Caco-2 (cell line): ENCODE data around the gene AOPEP. TPM values are rescaled to one million over a fixed set of nuclear protein-coding genes. Genes with fewer than 3 reads are reported as not detected.
A peak's percentile ranks its signal among the peaks of the same experiment; 100 is the strongest.

ENCODE experiments used
- BruUV-seq: library from RNA; stranded (reverse); fragments of 400-500 nt; replicated peaks from 2 replicates; lab custom pipeline; 2021; lab: Mats Ljungman, UMichigan
- CTCF ChIA-PET: fragments of 300-600 bp; sonication (Branson Sonifier 250); formaldehyde crosslinking; loops from one replicate; lab custom pipeline; 2022; ENCODE audit warnings: antibody characterized with exemption; lab: Charles Lee
- POLR2A ChIA-PET: fragments of 300-600 bp; sonication (Branson Sonifier 250); formaldehyde crosslinking; loops from one replicate; lab custom pipeline; 2022; ENCODE audit warnings: antibody characterized with exemption; lab: Charles Lee
- DNase-seq, 2 experiments: peaks; one replicate each; pipeline versions ENCODE4 v3.0.0 to v3.0.0-alpha.2; 2020 to 2022
- H3K27me3 ChIP-seq: replicated peaks from 2 replicates; pipeline ENCODE4 v1.6.0; 2011; ENCODE audit warnings: low read length; ENCODE audit not compliant: control insufficient read depth, insufficient read depth
- H3K36me3 ChIP-seq: 2 replicates; pipeline ENCODE4 v1.5.1; 2011; ENCODE audit warnings: low read length; ENCODE audit not compliant: control insufficient read depth, insufficient read depth
- H3K4me1 ChIP-seq: fragments of 250-450 bp; sonication (Bioruptor Pico); 2 replicates; pipeline ENCODE4 v1.5.1; 2020; ENCODE audit warnings: mild to moderate bottlenecking
- H3K4me3 ChIP-seq: 2 replicates; pipeline ENCODE4 v1.5.1; 2011; ENCODE audit warnings: low read depth, mild to moderate bottlenecking, control low read depth, low read length
- H3K9me3 ChIP-seq: fragments of 250-450 bp; sonication (Bioruptor Pico); 2 replicates; pipeline ENCODE4 v1.5.1; 2020; ENCODE audit warnings: mild to moderate bottlenecking, moderate library complexity
- H3K27ac Mint-ChIP-seq: one replicate; pipeline ENCODE4 v1.8.0; 2022; ENCODE audit warnings: mixed read lengths; ENCODE audit not compliant: unreplicated experiment
- H3K27me3 Mint-ChIP-seq: one replicate; pipeline ENCODE4 v1.8.0; 2022; ENCODE audit warnings: mixed read lengths; ENCODE audit not compliant: insufficient read depth, unreplicated experiment
- H3K36me3 Mint-ChIP-seq: one replicate; pipeline ENCODE4 v1.8.0; 2022; ENCODE audit warnings: mild to moderate bottlenecking, mixed read lengths; ENCODE audit not compliant: insufficient read depth, unreplicated experiment
- H3K4me1 Mint-ChIP-seq: one replicate; pipeline ENCODE4 v1.8.0; 2022; ENCODE audit warnings: low read depth, mixed read lengths; ENCODE audit not compliant: unreplicated experiment
- H3K4me3 Mint-ChIP-seq: one replicate; pipeline ENCODE4 v1.8.0; 2022; ENCODE audit warnings: mild to moderate bottlenecking, moderate library complexity, mixed read lengths; ENCODE audit not compliant: unreplicated experiment
- H3K9me3 Mint-ChIP-seq: one replicate; pipeline ENCODE4 v1.8.0; 2022; ENCODE audit warnings: mixed read lengths; ENCODE audit not compliant: unreplicated experiment
- intact Hi-C: fragments of 100-400 bp; cut with micrococcal nuclease; formaldehyde crosslinking; loops from one replicate; pipeline ENCODE4 v1.10.0; 2022; ENCODE audit not compliant: unreplicated experiment
- total RNA-seq: library from RNA; stranded (reverse); gene quantifications from 2 replicates; pipeline ENCODE4 v1.2.3, GENCODE V29; 2022
- TF ChIP-seq, protein P1 (sequence below), 2 experiments: fragments of 200-600 bp in 1 of 2; IDR thresholded peaks; 1 replicate in 1 of 2; 2 replicates in 1 of 2; pipeline versions ENCODE4 v1.5.1 to v1.8.0; 2011 to 2022; ENCODE audit warnings: antibody characterized with exemption in 1 of 2, control low read depth in 1 of 2, inconsistent platforms in 1 of 2, low read depth in 1 of 2, low read length in 1 of 2, mild to moderate bottlenecking in 1 of 2, moderate library complexity in 1 of 2; ENCODE audit not compliant: insufficient read depth in 1 of 2, severe bottlenecking in 1 of 2, unreplicated experiment in 1 of 2

The AOPEP gene
- total RNA-seq, 1 experiment from 2014 or later = 63.3 TPM

DNA sequence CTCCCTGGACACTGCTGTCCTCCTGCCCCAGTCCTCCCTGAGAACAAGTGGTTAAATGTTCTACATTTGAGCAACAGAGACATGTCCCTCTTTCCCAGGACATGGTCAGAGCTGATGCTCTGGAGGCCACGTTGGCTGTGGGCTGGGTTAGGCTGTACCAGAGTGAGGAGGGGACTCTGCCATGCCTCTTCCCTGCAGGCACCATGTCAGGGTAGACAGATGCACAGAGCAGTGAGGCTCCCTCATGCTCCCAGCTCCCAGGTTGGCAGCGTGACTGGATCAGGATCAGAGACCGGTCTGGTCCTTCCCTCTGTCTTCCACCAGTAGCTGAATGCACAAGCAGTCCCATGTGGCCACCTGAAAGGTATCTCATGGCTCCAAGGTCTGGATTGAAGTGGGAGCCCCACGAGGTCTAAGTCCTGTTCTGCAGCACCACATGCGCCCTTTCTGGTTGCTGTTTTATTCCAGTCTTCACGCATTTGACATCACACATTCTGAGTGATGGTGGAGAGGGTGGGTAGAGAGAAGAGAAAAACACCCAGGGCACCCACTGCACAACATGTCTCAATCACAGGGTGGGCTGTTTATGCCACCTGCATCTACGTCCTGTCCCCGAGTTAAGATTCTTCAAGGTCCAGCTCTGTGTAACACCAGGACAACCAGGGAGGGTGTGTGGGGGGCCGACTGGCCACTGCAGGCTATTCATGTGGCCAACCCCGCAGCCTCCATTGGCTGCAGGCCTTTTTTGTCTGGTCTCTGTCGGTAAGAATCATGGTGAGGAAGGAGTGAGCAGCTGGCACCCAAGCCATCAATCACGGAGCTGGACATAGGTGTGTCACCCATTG is 386.2 kb downstream of the AOPEP start:
- H3K27ac Mint-ChIP-seq = no peak overlapping the region
- H3K36me3 Mint-ChIP-seq = peaks cover 41% of the 10 kb centered on the region
- H3K4me3 Mint-ChIP-seq = no peak overlapping the region
- BruUV-seq = no TSS peak
- POLR2A ChIA-PET = no interaction called here
- no peaks in the 10 kb centered on the region for H3K4me1 Mint-ChIP-seq
- no peaks in the 10 kb centered on the region for H3K9me3 ChIP-seq
- CTCF ChIA-PET = no interaction called here
- TF ChIP-seq, protein P1, sequence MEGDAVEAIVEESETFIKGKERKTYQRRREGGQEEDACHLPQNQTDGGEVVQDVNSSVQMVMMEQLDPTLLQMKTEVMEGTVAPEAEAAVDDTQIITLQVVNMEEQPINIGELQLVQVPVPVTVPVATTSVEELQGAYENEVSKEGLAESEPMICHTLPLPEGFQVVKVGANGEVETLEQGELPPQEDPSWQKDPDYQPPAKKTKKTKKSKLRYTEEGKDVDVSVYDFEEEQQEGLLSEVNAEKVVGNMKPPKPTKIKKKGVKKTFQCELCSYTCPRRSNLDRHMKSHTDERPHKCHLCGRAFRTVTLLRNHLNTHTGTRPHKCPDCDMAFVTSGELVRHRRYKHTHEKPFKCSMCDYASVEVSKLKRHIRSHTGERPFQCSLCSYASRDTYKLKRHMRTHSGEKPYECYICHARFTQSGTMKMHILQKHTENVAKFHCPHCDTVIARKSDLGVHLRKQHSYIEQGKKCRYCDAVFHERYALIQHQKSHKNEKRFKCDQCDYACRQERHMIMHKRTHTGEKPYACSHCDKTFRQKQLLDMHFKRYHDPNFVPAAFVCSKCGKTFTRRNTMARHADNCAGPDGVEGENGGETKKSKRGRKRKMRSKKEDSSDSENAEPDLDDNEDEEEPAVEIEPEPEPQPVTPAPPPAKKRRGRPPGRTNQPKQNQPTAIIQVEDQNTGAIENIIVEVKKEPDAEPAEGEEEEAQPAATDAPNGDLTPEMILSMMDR (IDR thresholded peaks at IDR 0.05; ENCODE audit: insufficient read depth in 1 of 2, low read depth in 1 of 2, low read length in 1 of 2, severe bottlenecking in 1 of 2, unreplicated experiment in 1 of 2) = no peak
- no peaks in the 10 kb centered on the region for H3K27me3 Mint-ChIP-seq
- H3K4me1 ChIP-seq = no peaks in the 10 kb centered on the region
- no peak overlapping the region for H3K4me3 ChIP-seq
- intact Hi-C loops = no loop called here
- H3K36me3 ChIP-seq = peaks cover 2% of the 10 kb centered on the region; the same call in 1 of the 2 replicates
- no peak for DNase-seq
- no peaks in the 10 kb centered on the region for H3K27me3 ChIP-seq
- H3K9me3 Mint-ChIP-seq = no peaks in the 10 kb centered on the region

DNA sequence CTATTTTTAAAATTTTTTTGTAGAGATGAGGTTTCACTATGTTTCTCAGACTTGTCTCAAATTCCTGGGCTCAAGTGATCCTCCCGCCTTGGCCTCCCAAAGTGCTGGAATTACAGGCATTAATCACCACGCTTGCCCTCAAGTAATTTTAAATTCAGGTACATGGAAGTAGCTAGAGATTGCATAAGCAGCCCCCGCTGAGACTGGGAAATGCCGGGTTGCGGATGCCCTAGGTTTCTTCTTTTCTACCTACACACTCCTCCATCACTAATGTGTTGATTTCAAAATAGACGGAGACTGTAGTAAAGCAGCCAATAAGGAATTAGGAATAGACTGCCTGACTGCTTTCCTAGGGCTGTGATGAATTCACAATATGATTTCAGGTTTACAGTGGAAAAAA is 388.6 kb downstream of the AOPEP start:
- no TSS peak for BruUV-seq
- POLR2A ChIA-PET = no interaction called here
- CTCF ChIA-PET = no interaction called here
- no peaks in the 10 kb centered on the region for H3K9me3 Mint-ChIP-seq
- peaks cover 2% of the 10 kb centered on the region; the same call in 1 of the 2 replicates for H3K36me3 ChIP-seq
- H3K4me1 Mint-ChIP-seq = no peaks in the 10 kb centered on the region
- TF ChIP-seq, protein P1 (IDR thresholded peaks at IDR 0.05; ENCODE audit: insufficient read depth in 1 of 2, low read depth in 1 of 2, low read length in 1 of 2, severe bottlenecking in 1 of 2, unreplicated experiment in 1 of 2) = no peak
- no peak for DNase-seq
- no peak overlapping the region for H3K4me3 Mint-ChIP-seq
- no peaks in the 10 kb centered on the region for H3K27me3 ChIP-seq
- H3K9me3 ChIP-seq = no peaks in the 10 kb centered on the region
- peaks cover 26% of the 10 kb centered on the region for H3K36me3 Mint-ChIP-seq
- H3K4me3 ChIP-seq = no peak overlapping the region
- no peaks in the 10 kb centered on the region for H3K27me3 Mint-ChIP-seq
- intact Hi-C loops = no loop called here
- H3K27ac Mint-ChIP-seq = no peak overlapping the region
- H3K4me1 ChIP-seq = no peaks in the 10 kb centered on the region

DNA sequence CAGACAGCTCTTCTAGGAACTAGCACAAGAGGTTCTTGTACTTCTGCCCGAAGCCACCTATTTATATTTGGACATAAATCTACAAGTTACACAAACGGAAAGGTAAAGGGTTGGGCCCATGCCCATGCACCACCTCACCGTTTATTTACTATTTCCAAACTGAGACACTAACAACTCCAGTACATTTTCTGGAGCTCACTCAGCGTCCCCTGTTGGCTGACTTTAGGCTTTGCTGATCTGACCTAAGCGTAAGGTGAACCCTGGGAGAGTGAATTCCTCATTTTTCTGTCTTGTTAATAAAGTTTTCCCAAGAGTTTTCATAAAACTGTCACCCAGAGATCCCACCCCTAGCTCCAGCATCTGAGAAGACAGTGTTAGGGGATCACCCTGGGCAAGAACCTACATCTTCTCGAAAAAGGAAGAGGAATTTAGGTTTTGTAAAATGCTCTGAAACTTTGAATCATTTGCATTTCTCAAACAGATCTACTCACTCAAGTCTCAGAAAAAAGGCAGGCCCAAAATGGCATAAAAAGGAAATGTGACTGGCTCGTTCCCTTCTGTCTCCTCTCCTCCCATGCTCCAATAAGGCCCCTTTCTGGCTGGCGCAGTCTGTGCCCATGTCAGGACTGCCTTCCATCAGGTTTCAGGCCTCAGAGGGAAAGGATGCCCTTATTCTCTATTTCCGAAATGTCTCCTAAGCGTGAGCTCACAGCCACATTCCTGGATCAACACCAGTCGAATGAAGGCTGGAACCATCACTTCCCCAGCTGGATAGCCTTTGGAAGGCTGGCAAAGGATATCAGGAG is 389.7 kb downstream of the AOPEP start:
- Histone ChIP-seq H3K4me1 (no peaks in the 10 kb centered on the region), H3K27me3 (no peaks in the 10 kb centered on the region), H3K4me3 (no peak overlapping the region), H3K9me3 (no peaks in the 10 kb centered on the region), H3K36me3 (0 out of 2 replicates have a peak, but pooled peaks cover 2% of the 10 kb centered on the region)
- no peaks in the 10 kb centered on the region for H3K9me3 Mint-ChIP-seq
- no peaks in the 10 kb centered on the region for H3K27me3 Mint-ChIP-seq
- BruUV-seq = no TSS peak
- peak in 1 of 2 experiments; percentile 14 for DNase-seq
- no peak overlapping the region for H3K4me3 Mint-ChIP-seq
- intact Hi-C loops = no loop called here
- TF ChIP-seq, protein P1 (IDR thresholded peaks at IDR 0.05; ENCODE audit: insufficient read depth in 1 of 2, low read depth in 1 of 2, low read length in 1 of 2, severe bottlenecking in 1 of 2, unreplicated experiment in 1 of 2) = peak in 1 of 2 experiments; percentile 54
- POLR2A ChIA-PET = interaction anchor here (0.5 to 0.8 kb wide), 2 partner anchors 9 to 149 kb away, joined by 3 to 8 read pairs; no protein-coding TSS in a partner anchor
- no peaks in the 10 kb centered on the region for H3K4me1 Mint-ChIP-seq
- CTCF ChIA-PET = no interaction called here
- peaks cover 31% of the 10 kb centered on the region for H3K36me3 Mint-ChIP-seq
- H3K27ac Mint-ChIP-seq = no peak overlapping the region
